Measurements from ENCODE around the gene DTX3L. TPM values are rescaled to one million over a fixed set of nuclear protein-coding genes. Genes with fewer than 3 reads are reported as not detected.

The DTX3L gene
- total RNA-seq, 1 donor from 2014 or later: 67.5 TPM

GRCh38 chr3:122609798-122610559 is 45.8 kb downstream of the DTX3L start:
- H3K4me3 ChIP-seq: no peak overlapping the region
- H3K4me1 ChIP-seq: no peaks in the 10 kb centered on the region
- no peaks in the 10 kb centered on the region for H3K9me3 ChIP-seq
- no peaks in the 10 kb centered on the region for H3K27me3 ChIP-seq
- no peaks in the 10 kb centered on the region for H3K36me3 ChIP-seq
- intact Hi-C loops (cut with DNase I): no loop called here
- DNase-seq: no peak
- ATAC-seq: no peak
- no peak for TF ChIP-seq CTCF (IDR thresholded peaks at IDR 0.05)
- H3K27ac ChIP-seq: no peak overlapping the region

- ATAC-seq (no peak), DNase-seq (no peak)
- Histone ChIP-seq H3K36me3 (no peaks in the 10 kb centered on the region), H3K27ac (no peak overlapping the region), H3K4me1 (no peaks in the 10 kb centered on the region), H3K27me3 (no peaks in the 10 kb centered on the region), H3K9me3 (no peaks in the 10 kb centered on the region), H3K4me3 (no peak overlapping the region)
- no peak for TF ChIP-seq CTCF (IDR thresholded peaks at IDR 0.05)
- intact Hi-C loops (cut with DNase I): no loop called here
Observed at GRCh38 chr3:122612696-122613095, 48.6 kb downstream of the DTX3L start.

- TF ChIP-seq CTCF (IDR thresholded peaks at IDR 0.05): no peak
- intact Hi-C loops (cut with DNase I): no loop called here
- no peak for ATAC-seq
- Histone ChIP-seq H3K4me1 (no peaks in the 10 kb centered on the region), H3K9me3 (no peaks in the 10 kb centered on the region), H3K27me3 (no peaks in the 10 kb centered on the region), H3K27ac (no peak overlapping the region), H3K36me3 (no peaks in the 10 kb centered on the region), H3K4me3 (no peak overlapping the region)
- no peak for DNase-seq
Observed at GRCh38 chr3:122615303-122615702, 51.2 kb downstream of the DTX3L start.

GRCh38 chr3:122618614-122619013 is 54.5 kb downstream of the DTX3L start:
- Histone ChIP-seq H3K9me3 (no peaks in the 10 kb centered on the region), H3K27ac (no peak overlapping the region), H3K4me3 (no peak overlapping the region), H3K4me1 (no peaks in the 10 kb centered on the region), H3K36me3 (no peaks in the 10 kb centered on the region), H3K27me3 (no peaks in the 10 kb centered on the region)
- ATAC-seq: no peak
- intact Hi-C loops (cut with DNase I): no loop called here
- TF ChIP-seq CTCF (IDR thresholded peaks at IDR 0.05): no peak
- no peak for DNase-seq

GRCh38 chr3:122619040-122619439 is 54.9 kb downstream of the DTX3L start:
- H3K27me3 ChIP-seq: no peaks in the 10 kb centered on the region
- intact Hi-C loops (cut with DNase I): no loop called here

More at GRCh38 chr3:122619040-122619439, 54.9 kb downstream of the DTX3L start:
- Histone ChIP-seq H3K4me1 (no peaks in the 10 kb centered on the region), H3K9me3 (no peaks in the 10 kb centered on the region), H3K36me3 (no peaks in the 10 kb centered on the region), H3K27ac (no peak overlapping the region), H3K4me3 (no peak overlapping the region)
- no peak for TF ChIP-seq CTCF (IDR thresholded peaks at IDR 0.05)
- DNase-seq (no peak), ATAC-seq (no peak)

Data from upper lobe of right lung (tissue), 1 donor.